Thoracic aorta (tissue), 2 donors: ENCODE data around the gene DMD. TPM values are rescaled to one million over a fixed set of nuclear protein-coding genes. Genes with fewer than 3 reads are reported as not detected.
"Not testable (repeated sequence)": the region's sequence is repeated elsewhere in the genome, so short reads cannot be mapped to it uniquely, and the experiment has no call there.

Source experiments
- ATAC-seq: fragments of 150-250 bp; one replicate; pipeline ENCODE4 v1.8.0; 2017; ENCODE audit warnings: low read depth; ENCODE audit not compliant: insufficient number of reproducible peaks, low FRiP score
- DNase-seq: peaks from one replicate; pipeline ENCODE4 v3.0.0-alpha.2; 2020; ENCODE audit warnings: low spot score
- H3K27ac ChIP-seq, 2 donors: fragments of 200-600 bp; sonication (generic); 1 replicate in 1 of 2; 2 replicates in 1 of 2; pipeline ENCODE4 v1.5.1; 2016; ENCODE audit warnings: mild to moderate bottlenecking in 2 of 2, moderate library complexity in 2 of 2
- H3K27me3 ChIP-seq: fragments of 200-600 bp; sonication (generic); replicated peaks from 2 replicates; pipeline ENCODE4 v1.6.0; 2016; ENCODE audit warnings: mild to moderate bottlenecking; ENCODE audit not compliant: insufficient read depth
- H3K36me3 ChIP-seq: fragments of 200-600 bp; sonication (generic); one replicate; pipeline ENCODE4 v1.5.1; 2016
- H3K4me1 ChIP-seq, 2 donors: fragments of 200-600 bp; sonication (generic); 1 replicate in 1 of 2; 2 replicates in 1 of 2; pipeline versions ENCODE4 v1.5.1 to v1.6.0; 2016; ENCODE audit warnings: low read depth in 2 of 2, mild to moderate bottlenecking in 1 of 2; ENCODE audit not compliant: control insufficient read depth in 1 of 2
- H3K4me3 ChIP-seq: fragments of 200-600 bp; sonication (generic); 2 replicates; pipeline ENCODE4 v1.5.1; 2016; ENCODE audit warnings: mild to moderate bottlenecking
- H3K9me3 ChIP-seq: fragments of 200-600 bp; sonication (generic); 2 replicates; pipeline ENCODE4 v1.5.1; 2016
- CTCF ChIP-seq: fragments of 200-600 bp; sonication (generic); IDR thresholded peaks from one replicate; pipeline ENCODE4 v1.5.1; 2019; ENCODE audit warnings: antibody characterized with exemption
- total RNA-seq, 2 donors: library from RNA; depleted of rRNA; stranded (reverse); fragments of >200 nt; gene quantifications; one replicate each; pipeline versions ENCODE4 v1.1.0 to v1.2.3, GENCODE V29; 2016

Gene DMD
- total RNA-seq, 2 donors from 2014 or later = 224 to 233 TPM

GRCh38 chrX:31483336-31483735 lies 1728.0 kb downstream of the DMD start:
- no peak for DNase-seq
- Histone ChIP-seq H3K27me3 (no peaks in the 10 kb centered on the region), H3K4me1 (no peaks in the 10 kb centered on the region), H3K36me3 (no peaks in the 10 kb centered on the region), H3K4me3 (no peak overlapping the region), H3K27ac (no peak overlapping the region), H3K9me3 (no peaks in the 10 kb centered on the region)
- no peak for TF ChIP-seq CTCF
- ATAC-seq = no peak

- Histone ChIP-seq H3K27ac (no peak overlapping the region), H3K36me3 (no peaks in the 10 kb centered on the region), H3K4me3 (no peak overlapping the region), H3K27me3 (no peaks in the 10 kb centered on the region), H3K4me1 (no peaks in the 10 kb centered on the region), H3K9me3 (no peaks in the 10 kb centered on the region)
- TF ChIP-seq CTCF = no peak
- no peak for ATAC-seq
- no peak for DNase-seq
These were observed 1730.7 kb downstream of the DMD start for GRCh38 chrX:31480696-31481095.

- no peaks in the 10 kb centered on the region for H3K9me3 ChIP-seq
- H3K27ac ChIP-seq = no peak overlapping the region
- no peaks in the 10 kb centered on the region for H3K27me3 ChIP-seq
- no peak overlapping the region for H3K4me3 ChIP-seq
- DNase-seq = no peak
- TF ChIP-seq CTCF = no peak
- ATAC-seq = no peak
- no peaks in the 10 kb centered on the region for H3K4me1 ChIP-seq
- H3K36me3 ChIP-seq = no peaks in the 10 kb centered on the region
These were observed 1740.1 kb downstream of the DMD start for GRCh38 chrX:31471229-31471628.

GRCh38 chrX:31470753-31471152 lies 1740.6 kb downstream of the DMD start:
- H3K9me3 ChIP-seq, H3K4me1 ChIP-seq, DNase-seq, H3K27me3 ChIP-seq, H3K27ac ChIP-seq, H3K4me3 ChIP-seq, ATAC-seq, H3K36me3 ChIP-seq: not testable (repeated sequence)

GRCh38 chrX:31464306-31464915 lies 1746.9 kb downstream of the DMD start:
- no peaks in the 10 kb centered on the region for H3K36me3 ChIP-seq
- H3K4me1 ChIP-seq = peaks cover 3 to 5% of the 10 kb centered on the region in 2 donors
- no peak overlapping the region for H3K4me3 ChIP-seq
- no peaks in the 10 kb centered on the region for H3K27me3 ChIP-seq
- ATAC-seq (no peak), DNase-seq (no peak)
- H3K27ac ChIP-seq = no peak overlapping the region
- H3K9me3 ChIP-seq = no peaks in the 10 kb centered on the region
- TF ChIP-seq CTCF = no peak

- no peaks in the 10 kb centered on the region for H3K36me3 ChIP-seq
- ATAC-seq = no peak
- H3K4me1 ChIP-seq = peaks cover 3 to 5% of the 10 kb centered on the region in 2 donors
- H3K27me3 ChIP-seq = no peaks in the 10 kb centered on the region
- no peak overlapping the region for H3K27ac ChIP-seq
- DNase-seq = no peak
- no peak for TF ChIP-seq CTCF
- no peak overlapping the region for H3K4me3 ChIP-seq
- no peaks in the 10 kb centered on the region for H3K9me3 ChIP-seq
These were observed 1750.1 kb downstream of the DMD start for GRCh38 chrX:31461266-31461665.
